HepG2 (cell line): Measurements from ENCODE around the gene SAMD13. TPM values are rescaled to one million over a fixed set of nuclear protein-coding genes. Genes with fewer than 3 reads are reported as not detected.

ENCODE experiments used
- ATAC-seq: fragments of 200-7000 bp; cut with Tn5 transposase; 3 replicates; pipeline ENCODE4 v1.9.1; 2020; ENCODE audit warnings: mild to moderate bottlenecking, moderate library complexity
- BruUV-seq: library from RNA; stranded (reverse); fragments of 400-500 nt; replicated peaks from 2 replicates; lab custom pipeline; 2021; lab: Mats Ljungman, UMichigan
- CTCF ChIA-PET: fragments of 300-600 bp; formaldehyde crosslinking; extraction: SDS; loops from one replicate; lab custom pipeline; 2021; ENCODE audit warnings: low total read pairs, inconsistent platforms, low intra/inter-chr PET ratio; lab: Yijun Ruan, JAX
- POLR2A ChIA-PET: fragments of 350-600 bp; sonication (Branson Sonifier 250); formaldehyde crosslinking; loops from one replicate; lab custom pipeline; 2020; ENCODE audit warnings: antibody characterized with exemption, inconsistent platforms; lab: Yijun Ruan, JAX
- DNase-seq: peaks from one replicate; pipeline ENCODE4 v3.0.0-alpha.2; 2015; ENCODE audit warnings: low spot score
- FAIRE-seq: peaks from 3 replicates; lab custom pipeline; 2011; peaks lifted over from hg19 to GRCh38; lab: Jason Lieb, UNC
- H2AFZ ChIP-seq: one replicate; pipeline ENCODE4 v1.6.1; 2011; ENCODE audit warnings: low read length, inconsistent platforms
- H3K27ac ChIP-seq: fragments of 300-600 bp; 3 replicates; pipeline ENCODE4 v1.8.0; 2011; ENCODE audit warnings: mixed run types, mild to moderate bottlenecking, mixed read lengths, low read length, inconsistent platforms; ENCODE audit not compliant: insufficient read depth; ENCODE audit errors: extremely low read length
- H3K27me3 ChIP-seq, 2 experiments: fragments of 200-600 bp in 1 of 2; 2 replicates in 1 of 2; 3 replicates in 1 of 2; pipeline versions ENCODE4 v1.6.0 to v1.8.0; 2011; ENCODE audit warnings: low read length in 2 of 2, mild to moderate bottlenecking in 2 of 2, moderate library complexity in 2 of 2, inconsistent platforms in 1 of 2; ENCODE audit not compliant: insufficient read depth in 2 of 2, control insufficient read depth in 1 of 2
- H3K36me3 ChIP-seq, 2 experiments: fragments of 200-600 bp in 1 of 2; replicated peaks in 1 of 2; 2 replicates in 1 of 2; 3 replicates in 1 of 2; pipeline versions ENCODE4 v1.5.1 to v1.8.0; 2011; ENCODE audit warnings: low read length in 2 of 2, inconsistent platforms in 1 of 2; ENCODE audit not compliant: insufficient read depth in 2 of 2, control insufficient read depth in 1 of 2
- H3K4me1 ChIP-seq: 2 replicates; pipeline ENCODE4 v1.5.1; 2012; ENCODE audit warnings: low read length, inconsistent platforms; ENCODE audit not compliant: insufficient read depth
- H3K4me2 ChIP-seq: 2 replicates; pipeline ENCODE4 v1.6.0; 2011; ENCODE audit warnings: low read depth, low read length, inconsistent platforms
- H3K4me3 ChIP-seq, 3 experiments: fragments of 200-600 bp in 1 of 3; sonication (generic), shearing (Covaris generic) in 1 of 3; replicated peaks in 1 of 3; 2 replicates each; pipeline ENCODE4 v1.5.1; 2011 to 2016; ENCODE audit warnings: low read length in 3 of 3, inconsistent platforms in 2 of 3, low read depth in 2 of 3, mild to moderate bottlenecking in 2 of 3, control low read depth in 1 of 3, mixed read lengths in 1 of 3; ENCODE audit not compliant: insufficient read depth in 1 of 3
- H3K79me2 ChIP-seq: one replicate; pipeline ENCODE4 v1.6.1; 2011; ENCODE audit warnings: low read length, inconsistent platforms; ENCODE audit not compliant: insufficient read depth
- H3K9ac ChIP-seq: 2 replicates; pipeline ENCODE4 v1.6.0; 2011; ENCODE audit warnings: mild to moderate bottlenecking, low read depth, low read length, inconsistent platforms; ENCODE audit not compliant: insufficient read depth
- H3K9me3 ChIP-seq: 2 replicates; pipeline ENCODE4 v1.5.1; 2012; ENCODE audit warnings: mild to moderate bottlenecking, low read length
- H4K20me1 ChIP-seq: 2 replicates; pipeline ENCODE4 v1.6.0; 2011; ENCODE audit warnings: inconsistent platforms, mild to moderate bottlenecking, low read length, moderate library complexity; ENCODE audit not compliant: insufficient read depth
- CEBPG ChIP-seq: IDR thresholded peaks from 2 replicates; pipeline ENCODE4 v1.6.1; 2016
- IRX3 ChIP-seq: sonication (generic); formaldehyde crosslinking; IDR thresholded peaks from 2 replicates; pipeline ENCODE4 v1.8.1; 2023; ENCODE audit warnings: mild to moderate bottlenecking, low read depth, missing genetic modification reagents, borderline replicate concordance
- JUN ChIP-seq: sonication (generic); formaldehyde crosslinking; IDR thresholded peaks from 2 replicates; pipeline ENCODE4 v1.4.0; 2020; ENCODE audit warnings: mild to moderate bottlenecking, missing genetic modification reagents
- NFE2 ChIP-seq: sonication (generic); formaldehyde crosslinking; IDR thresholded peaks from 2 replicates; pipeline ENCODE4 v1.4.0; 2020; ENCODE audit warnings: missing genetic modification reagents
- NR1H2 ChIP-seq: sonication (generic); formaldehyde crosslinking; IDR thresholded peaks from 2 replicates; pipeline ENCODE4 v1.8.1; 2022; ENCODE audit warnings: low read depth, missing genetic modification reagents, borderline replicate concordance
- PRMT3 ChIP-seq: sonication (generic); formaldehyde crosslinking; IDR thresholded peaks from 2 replicates; pipeline ENCODE4 v1.8.1; 2022; ENCODE audit warnings: low read depth, mild to moderate bottlenecking, moderate library complexity, missing genetic modification reagents, borderline replicate concordance
- RBFOX2 ChIP-seq: fragments of 200-400 bp; formaldehyde crosslinking; IDR thresholded peaks from 2 replicates; pipeline ENCODE4 v1.6.1; 2017; ENCODE audit warnings: low read depth, mild to moderate bottlenecking, low read length
- RXRB ChIP-seq: IDR thresholded peaks from 2 replicates; pipeline ENCODE4 v1.6.1; 2016; ENCODE audit warnings: borderline replicate concordance, missing genetic modification reagents, missing compliant biosample characterization
- ZNF770 ChIP-seq: sonication (generic); formaldehyde crosslinking; IDR thresholded peaks from 2 replicates; pipeline ENCODE4 v1.5.0; 2020; ENCODE audit warnings: mild to moderate bottlenecking, missing genetic modification reagents
- WGBS: methylation state at CpG from one replicate; pipeline ENCODE4 v1.1.6; 2017; ENCODE audit warnings: low lambda C conversion rate; 5-methylcytosine and 5-hydroxymethylcytosine counted together
- in situ Hi-C: cut with HindIII; loops from 2 replicates; pipeline ENCODE4 v1.10.0; 2017; ENCODE audit warnings: low pct_unique_long_range_greater_than_20kb; ENCODE audit not compliant: extremely low pct_ligation_motif_present
- intact Hi-C: fragments of 100-400 bp; cut with micrococcal nuclease; formaldehyde crosslinking; loops from one replicate; pipeline ENCODE4 v1.10.0; 2022; ENCODE audit not compliant: unreplicated experiment
- polyA plus RNA-seq, 8 experiments: library from polyadenylated mRNA; depleted of rRNA in 3 of 8; stranded (reverse) in 7 of 8; unstranded in 1 of 8; fragments of >200 nt; fragmentation: Illumina TruSeq in 4 of 8; extraction: Trizol in 4 of 8; gene quantifications; 2 replicates each; pipeline versions ENCODE4 v1.2.1 to v1.2.3, GENCODE V29; 2011 to 2016; ENCODE audit warnings: low read depth in 4 of 8, missing spikeins in 1 of 8, mixed read lengths in 1 of 8; ENCODE audit not compliant: insufficient read depth in 1 of 8
- total RNA-seq, 5 experiments: library from RNA; depleted of rRNA; stranded (reverse); fragments of >200 nt; fragmentation: Illumina TruSeq; extraction: Trizol; gene quantifications; 2 replicates each; pipeline ENCODE4 v1.2.3, GENCODE V29; 2016; ENCODE audit warnings: low read depth in 1 of 5
- TF ChIP-seq, protein P1 (sequence below), 2 experiments: sonication (generic) in 1 of 2; formaldehyde crosslinking in 1 of 2; IDR thresholded peaks; 2 replicates each; pipeline versions ENCODE4 v1.6.1 to v1.9.0; 2014 to 2022; ENCODE audit warnings: antibody characterized with exemption in 1 of 2, borderline replicate concordance in 1 of 2, inconsistent platforms in 1 of 2, low read depth in 1 of 2, missing genetic modification reagents in 1 of 2

The SAMD13 gene
- total and polyA plus RNA-seq, 2 of the 13 experiments (the other 11 are each of a cell fraction or from before 2014, with no cell fraction given) = 0.09 to 0.18 TPM

GRCh38 chr1:84289169-84289785 lies 12.2 kb upstream of the SAMD13 start:
- H3K9ac ChIP-seq = no peak overlapping the region
- no peaks in the 10 kb centered on the region for H3K4me1 ChIP-seq
- ATAC-seq (no peak), FAIRE-seq (no peak), DNase-seq (no peak)
- H3K36me3 ChIP-seq = no peaks in the 10 kb centered on the region
- 15% methylated on average over 2 of the region's 2 CpGs for WGBS
- no peaks in the 10 kb centered on the region for H3K79me2 ChIP-seq
- CTCF ChIA-PET = no interaction called here
- no peak overlapping the region for H3K4me3 ChIP-seq
- H2AFZ ChIP-seq = no peak overlapping the region
- no peak for TF ChIP-seq CEBPG (CRISPR knock-in tag)
- TF ChIP-seq IRX3 (CRISPR knock-in tag) = no peak
- TF ChIP-seq RXRB (CRISPR knock-in tag) = no peak
- TF ChIP-seq RBFOX2 = no peak
- no peak for TF ChIP-seq JUN
- TF ChIP-seq NR1H2 (CRISPR knock-in tag) = no peak
- no peak for TF ChIP-seq NFE2 (CRISPR knock-in tag)
- TF ChIP-seq, protein P1, sequence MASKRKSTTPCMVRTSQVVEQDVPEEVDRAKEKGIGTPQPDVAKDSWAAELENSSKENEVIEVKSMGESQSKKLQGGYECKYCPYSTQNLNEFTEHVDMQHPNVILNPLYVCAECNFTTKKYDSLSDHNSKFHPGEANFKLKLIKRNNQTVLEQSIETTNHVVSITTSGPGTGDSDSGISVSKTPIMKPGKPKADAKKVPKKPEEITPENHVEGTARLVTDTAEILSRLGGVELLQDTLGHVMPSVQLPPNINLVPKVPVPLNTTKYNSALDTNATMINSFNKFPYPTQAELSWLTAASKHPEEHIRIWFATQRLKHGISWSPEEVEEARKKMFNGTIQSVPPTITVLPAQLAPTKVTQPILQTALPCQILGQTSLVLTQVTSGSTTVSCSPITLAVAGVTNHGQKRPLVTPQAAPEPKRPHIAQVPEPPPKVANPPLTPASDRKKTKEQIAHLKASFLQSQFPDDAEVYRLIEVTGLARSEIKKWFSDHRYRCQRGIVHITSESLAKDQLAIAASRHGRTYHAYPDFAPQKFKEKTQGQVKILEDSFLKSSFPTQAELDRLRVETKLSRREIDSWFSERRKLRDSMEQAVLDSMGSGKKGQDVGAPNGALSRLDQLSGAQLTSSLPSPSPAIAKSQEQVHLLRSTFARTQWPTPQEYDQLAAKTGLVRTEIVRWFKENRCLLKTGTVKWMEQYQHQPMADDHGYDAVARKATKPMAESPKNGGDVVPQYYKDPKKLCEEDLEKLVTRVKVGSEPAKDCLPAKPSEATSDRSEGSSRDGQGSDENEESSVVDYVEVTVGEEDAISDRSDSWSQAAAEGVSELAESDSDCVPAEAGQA (IDR thresholded peaks at IDR 0.05; ENCODE audit: low read depth) = no peak
- TF ChIP-seq, protein P1 (CRISPR knock-in tag; IDR thresholded peaks at IDR 0.05; ENCODE audit: borderline replicate concordance) = no peak
- no peak for TF ChIP-seq ZNF770 (CRISPR knock-in tag)
- no peak for TF ChIP-seq PRMT3 (CRISPR knock-in tag)
- POLR2A ChIA-PET = no interaction called here
- no TSS peak for BruUV-seq
- no peaks in the 10 kb centered on the region for H4K20me1 ChIP-seq
- no peak overlapping the region for H3K4me2 ChIP-seq
- in situ Hi-C loops = no loop called here
- H3K27ac ChIP-seq = no peak overlapping the region
- H3K9me3 ChIP-seq = peaks cover 15% of the 10 kb centered on the region
- H3K27me3 ChIP-seq = no peaks in the 10 kb centered on the region
- intact Hi-C loops = no loop called here
